B cell (primary cell): ENCODE results near the gene IGFN1. TPM values are rescaled to one million over a fixed set of nuclear protein-coding genes. Genes with fewer than 3 reads are reported as not detected.

Source experiments
- ATAC-seq: fragments of 200-7000 bp; cut with Tn5 transposase; one replicate; pipeline ENCODE4 v1.10.0; 2021; ENCODE audit warnings: low read depth, mild to moderate bottlenecking, moderate number of reproducible peaks, moderate library complexity
- CTCF ChIA-PET: fragments of 350-600 bp; sonication (Branson Sonifier 250); formaldehyde crosslinking; loops from one replicate; lab custom pipeline; 2021; ENCODE audit warnings: antibody characterized with exemption, inconsistent platforms; lab: Charles Lee
- POLR2A ChIA-PET: fragments of 350-600 bp; sonication (Branson Sonifier 250); formaldehyde crosslinking; loops from one replicate; lab custom pipeline; 2021; ENCODE audit warnings: antibody characterized with exemption; lab: Charles Lee
- DNase-seq: peaks from one replicate; pipeline ENCODE4 v3.0.0; 2013
- H2AFZ ChIP-seq: 2 replicates; pipeline ENCODE4 v1.6.1; 2012; ENCODE audit warnings: mild to moderate bottlenecking, low read depth, low read length; ENCODE audit not compliant: insufficient read depth, poor library complexity, severe bottlenecking
- H3K27ac ChIP-seq, 2 donors: 1 replicate in 1 of 2; 2 replicates in 1 of 2; pipeline ENCODE4 v1.5.1; 2012 to 2013; ENCODE audit warnings: low read length in 2 of 2, mild to moderate bottlenecking in 2 of 2, moderate library complexity in 1 of 2
- H3K27me3 ChIP-seq, 4 experiments: fragments of 200-600 bp in 1 of 4; sonication (generic) in 1 of 4; replicated peaks in 1 of 4; 1 replicate in 2 of 4; 2 replicates in 2 of 4; pipeline versions ENCODE4 v1.6.1 to v1.7.0; 2013 to 2016; ENCODE audit warnings: low read length in 3 of 4, mild to moderate bottlenecking in 2 of 4, mixed read lengths in 1 of 4, moderate library complexity in 1 of 4; ENCODE audit not compliant: insufficient read depth in 4 of 4, control insufficient read depth in 3 of 4; ENCODE audit errors: control extremely low read depth in 1 of 4
- H3K36me3 ChIP-seq, 2 experiments: replicated peaks in 1 of 2; 1 replicate in 1 of 2; 2 replicates in 1 of 2; pipeline versions ENCODE4 v1.6.1 to v1.7.1; 2013; ENCODE audit warnings: low read length in 1 of 2; ENCODE audit not compliant: insufficient read depth in 2 of 2, control insufficient read depth in 1 of 2; ENCODE audit errors: control extremely low read depth in 1 of 2, extremely low read depth in 1 of 2
- H3K4me1 ChIP-seq, 2 donors: fragments of 200-600 bp in 1 of 2; sonication (generic) in 1 of 2; 1 replicate in 1 of 2; 2 replicates in 1 of 2; pipeline versions ENCODE4 v1.5.1 to v1.6.1; 2013 to 2017; ENCODE audit warnings: low read length in 2 of 2; ENCODE audit not compliant: control insufficient read depth in 2 of 2, insufficient read depth in 2 of 2
- H3K4me2 ChIP-seq: replicated peaks from 2 replicates; pipeline ENCODE3; 2012; ENCODE audit warnings: mild to moderate bottlenecking, low read depth, low read length; ENCODE audit not compliant: poor library complexity, severe bottlenecking
- H3K4me3 ChIP-seq, 5 experiments: fragments of 200-600 bp in 1 of 5; sonication (generic) in 1 of 5; 1 replicate in 3 of 5; 2 replicates in 2 of 5; pipeline versions ENCODE4 v1.5.1 to v1.7.0; 2011 to 2016; ENCODE audit warnings: low read length in 4 of 5, mild to moderate bottlenecking in 4 of 5, low read depth in 2 of 5, control low read depth in 1 of 5, moderate library complexity in 1 of 5; ENCODE audit not compliant: insufficient read depth in 1 of 5; ENCODE audit errors: control extremely low read depth in 1 of 5, extremely low read depth in 1 of 5
- H3K79me2 ChIP-seq: fragments of 200-600 bp; sonication (generic); one replicate; pipeline ENCODE4 v1.6.0; 2016; ENCODE audit warnings: low read length; ENCODE audit not compliant: control insufficient read depth, insufficient read depth
- H3K9ac ChIP-seq: fragments of 200-600 bp; sonication (generic); 2 replicates; pipeline ENCODE4 v1.6.1; 2017; ENCODE audit warnings: mild to moderate bottlenecking, low read length, moderate library complexity
- H3K9me3 ChIP-seq, 3 donors: one replicate each; pipeline versions ENCODE4 v1.6.1 to v1.7.1; 2013; ENCODE audit warnings: low read length in 2 of 3; ENCODE audit not compliant: control insufficient read depth in 2 of 3, insufficient read depth in 1 of 3; ENCODE audit errors: control extremely low read depth in 1 of 3
- H4K20me1 ChIP-seq: 2 replicates; pipeline ENCODE4 v1.6.0; 2012; ENCODE audit warnings: mild to moderate bottlenecking, low read length; ENCODE audit not compliant: insufficient read depth, control insufficient read depth, poor library complexity, severe bottlenecking
- H3K27ac Mint-ChIP-seq: one replicate; pipeline ENCODE4 v1.8.0; 2021; ENCODE audit warnings: mixed read lengths
- H3K27me3 Mint-ChIP-seq: one replicate; pipeline ENCODE4 v1.8.0; 2021; ENCODE audit warnings: mixed read lengths
- H3K4me1 Mint-ChIP-seq: one replicate; pipeline ENCODE4 v1.8.0; 2021; ENCODE audit warnings: mixed read lengths
- H3K4me3 Mint-ChIP-seq: one replicate; pipeline ENCODE4 v1.8.0; 2021; ENCODE audit warnings: mixed read lengths
- H3K9me3 Mint-ChIP-seq: one replicate; pipeline ENCODE4 v1.8.0; 2022; ENCODE audit warnings: mixed read lengths; ENCODE audit not compliant: insufficient read depth
- CTCF ChIP-seq: fragments of 200-600 bp; IDR thresholded peaks from one replicate; pipeline ENCODE4 v1.8.0; 2022; ENCODE audit warnings: antibody characterized with exemption, mild to moderate bottlenecking
- EZH2 ChIP-seq: IDR thresholded peaks from 2 replicates; pipeline ENCODE4 v1.6.1; 2012; ENCODE audit warnings: borderline replicate concordance, low read depth, mild to moderate bottlenecking, moderate library complexity, low read length; ENCODE audit not compliant: insufficient read depth, poor library complexity, severe bottlenecking
- WGBS: methylation state at CpG from one replicate; pipeline ENCODE4 v1.1.5; 2013; ENCODE audit warnings: missing lambda C conversion rate; ENCODE audit not compliant: insufficient coverage; 5-methylcytosine and 5-hydroxymethylcytosine counted together
- intact Hi-C: fragments of 100-400 bp; cut with micrococcal nuclease; formaldehyde crosslinking; loops from one replicate; pipeline ENCODE4 v1.10.0; 2022
- polyA plus RNA-seq: library from polyadenylated mRNA; depleted of rRNA; stranded (reverse); fragments of >200 nt; gene quantifications from 2 replicates; pipeline ENCODE4 v1.2.3, GENCODE V29; 2012
- total RNA-seq, 2 donors: library from RNA; stranded (reverse); fragments of 120-200 nt in 1 of 2; gene quantifications; 1 replicate in 1 of 2; 2 replicates in 1 of 2; pipeline versions ENCODE4 v1.2.3 to v1.2.4, GENCODE V29; 2013 to 2022

Gene IGFN1
- total and polyA plus RNA-seq, 2 donors (not counting 1 experiment from before 2014, with no cell fraction given), result not detected

GRCh38 chr1:201267481-201268229, 77.0 kb downstream of the IGFN1 start:
- Histone ChIP-seq H3K27me3 (peaks cover 0 to 10% (median 2%) of the 10 kb centered on the region in 4 experiments), H2AFZ (no peak overlapping the region), H4K20me1 (no peaks in the 10 kb centered on the region), H3K4me3 (no peak overlapping the region), H3K9ac (no peak overlapping the region), H3K4me2 (no peak overlapping the region), H3K4me1 (no peaks in the 10 kb centered on the region), H3K9me3 (no peaks in the 10 kb centered on the region), H3K79me2 (no peaks in the 10 kb centered on the region), H3K36me3 (no peaks in the 10 kb centered on the region), H3K27ac (no peak overlapping the region)
- TF ChIP-seq CTCF, result no peak
- no peak for TF ChIP-seq EZH2
- intact Hi-C loops, result no loop called here
- POLR2A ChIA-PET, result no interaction called here
- H3K4me1 Mint-ChIP-seq, result no peaks in the 10 kb centered on the region
- peaks cover 48% of the 10 kb centered on the region for H3K27me3 Mint-ChIP-seq
- no peak overlapping the region for H3K4me3 Mint-ChIP-seq
- 98% methylated on average over 9 of the region's 14 CpGs for WGBS
- no peaks in the 10 kb centered on the region for H3K9me3 Mint-ChIP-seq
- DNase-seq (no peak), ATAC-seq (no peak)
- no peak overlapping the region for H3K27ac Mint-ChIP-seq
- CTCF ChIA-PET, result no interaction called here

GRCh38 chr1:201268604-201269151, 78.1 kb downstream of the IGFN1 start:
- H3K9me3 ChIP-seq, result no peaks in the 10 kb centered on the region
- no peak overlapping the region for H3K9ac ChIP-seq
- Mint-ChIP-seq H3K9me3 (no peaks in the 10 kb centered on the region), H3K27ac (no peak overlapping the region), H3K4me1 (no peaks in the 10 kb centered on the region), H3K4me3 (no peak overlapping the region), H3K27me3 (peaks cover 42% of the 10 kb centered on the region)
- no peak overlapping the region for H3K4me3 ChIP-seq
- ATAC-seq (no peak), DNase-seq (no peak)
- intact Hi-C loops, result no loop called here
- peaks cover 0 to 9% (median 2%) of the 10 kb centered on the region in 4 experiments for H3K27me3 ChIP-seq
- ChIA-PET POLR2A (no interaction called here), CTCF (no interaction called here)
- no peaks in the 10 kb centered on the region for H3K4me1 ChIP-seq
- no peaks in the 10 kb centered on the region for H4K20me1 ChIP-seq
- TF ChIP-seq EZH2 (no peak), CTCF (no peak)
- H3K4me2 ChIP-seq, result no peak overlapping the region
- no peaks in the 10 kb centered on the region for H3K36me3 ChIP-seq
- WGBS, result 77% methylated on average over 12 of the region's 12 CpGs
- no peaks in the 10 kb centered on the region for H3K79me2 ChIP-seq
- no peak overlapping the region for H2AFZ ChIP-seq
- no peak overlapping the region for H3K27ac ChIP-seq
